IMR-90 (cell line): Measurements from ENCODE around the gene TOR3A.

Experiments used
- CTCF ChIP-seq: conservative IDR thresholded peaks from 2 replicates; pipeline ENCODE4 v1.5.1; 2012; ENCODE audit warnings: mild to moderate bottlenecking, low read depth, low read length, improper control_type of control experiment
- MXI1 ChIP-seq: IDR thresholded peaks from 2 replicates; pipeline ENCODE4 v1.6.1; 2012; ENCODE audit warnings: low read depth, mild to moderate bottlenecking, low read length, moderate library complexity, borderline replicate concordance
- POLR2A ChIP-seq: IDR thresholded peaks from 2 replicates; pipeline ENCODE4 v1.6.1; 2012; ENCODE audit warnings: mild to moderate bottlenecking, low read depth, low read length
- RFX5 ChIP-seq: IDR thresholded peaks from 2 replicates; pipeline ENCODE4 v1.8.0; 2012; ENCODE audit warnings: low read depth, mild to moderate bottlenecking, low read length, moderate library complexity
- SMC3 ChIP-seq: fragments of 150-350 bp; IDR thresholded peaks from 2 replicates; pipeline ENCODE4 v1.6.1; 2016; ENCODE audit warnings: low read depth, mild to moderate bottlenecking, antibody characterized with exemption, low read length, moderate library complexity
- TF ChIP-seq, protein P1 (sequence below): fragments of 150-350 bp; IDR thresholded peaks from 2 replicates; pipeline ENCODE4 v1.6.1; 2017; ENCODE audit warnings: mild to moderate bottlenecking, antibody characterized with exemption, low read length, low read depth

DNA sequence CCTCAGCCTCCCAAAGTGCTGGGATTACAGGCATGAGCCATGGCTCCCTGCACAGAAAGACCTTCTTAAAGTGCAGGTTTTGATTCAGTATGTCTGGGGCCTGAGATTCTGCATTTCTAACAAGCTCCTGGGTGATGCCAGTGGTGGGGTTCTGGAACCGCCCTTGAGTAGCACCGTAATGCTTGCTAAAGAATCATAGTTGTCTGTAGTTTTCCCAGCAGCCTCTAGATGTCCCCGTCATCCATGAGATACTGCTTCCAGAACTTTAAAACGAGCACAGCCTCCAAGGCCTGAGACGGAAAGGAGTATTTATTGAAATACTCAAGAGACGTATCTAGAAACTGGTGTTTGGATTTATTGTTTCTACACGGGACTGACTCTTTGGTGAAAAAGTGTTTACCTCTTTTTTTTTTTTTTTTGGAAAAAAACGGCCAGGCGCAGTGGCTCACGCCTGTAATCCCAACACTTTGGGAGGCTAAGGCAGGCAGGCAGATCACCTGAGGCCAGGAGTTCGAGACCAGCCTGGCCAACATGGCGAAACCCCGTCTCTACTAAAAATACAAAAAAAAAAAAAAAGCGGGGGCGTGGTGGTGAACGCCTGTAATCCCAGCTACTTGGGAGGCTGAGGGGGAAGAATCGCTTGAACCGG lies 2.6 kb upstream of the TOR3A start:
- TF ChIP-seq POLR2A (0 out of 2 replicates have a peak, but pooled peaks have one; percentile 25), CTCF (peak; percentile 79), MXI1 (no peak), SMC3 (peak; percentile 77), RFX5 (no peak)
- TF ChIP-seq, protein P1, sequence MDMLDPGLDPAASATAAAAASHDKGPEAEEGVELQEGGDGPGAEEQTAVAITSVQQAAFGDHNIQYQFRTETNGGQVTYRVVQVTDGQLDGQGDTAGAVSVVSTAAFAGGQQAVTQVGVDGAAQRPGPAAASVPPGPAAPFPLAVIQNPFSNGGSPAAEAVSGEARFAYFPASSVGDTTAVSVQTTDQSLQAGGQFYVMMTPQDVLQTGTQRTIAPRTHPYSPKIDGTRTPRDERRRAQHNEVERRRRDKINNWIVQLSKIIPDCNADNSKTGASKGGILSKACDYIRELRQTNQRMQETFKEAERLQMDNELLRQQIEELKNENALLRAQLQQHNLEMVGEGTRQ: no peak
